HCT116 (cell line): ENCODE results near the gene ZC3H15. TPM values are rescaled to one million over a fixed set of nuclear protein-coding genes. Genes with fewer than 3 reads are reported as not detected.
"Not testable (repeated sequence)": the region's sequence is repeated elsewhere in the genome, so short reads cannot be mapped to it uniquely, and the experiment has no call there.

ENCODE experiments used
- ATAC-seq: fragments of 200-7000 bp; cut with Tn5 transposase; 2 replicates; pipeline ENCODE4 v1.9.1; 2020; ENCODE audit warnings: mild to moderate bottlenecking, moderate library complexity
- BruUV-seq: library from RNA; stranded (reverse); fragments of 400-500 nt; replicated peaks from 2 replicates; lab custom pipeline; 2021; lab: Mats Ljungman, UMichigan
- CTCF ChIA-PET: fragments of 300-600 bp; sonication (Branson Sonifier 250); formaldehyde crosslinking; loops from one replicate; lab custom pipeline; 2021; ENCODE audit warnings: antibody characterized with exemption; lab: Charles Lee
- POLR2A ChIA-PET: fragments of 300-600, 350-600 bp; sonication (Branson Sonifier 250); formaldehyde crosslinking; loops from one replicate; lab custom pipeline; 2021; ENCODE audit warnings: antibody characterized with exemption; lab: Charles Lee
- RAD21 ChIA-PET, 2 experiments: fragments of 300-600 bp; sonication (Branson Sonifier 250); formaldehyde crosslinking; loops; one replicate each; lab custom pipeline; 2023; ENCODE audit warnings: low total read pairs in 2 of 2; ENCODE audit not compliant: uncharacterized antibody in 2 of 2, unreplicated experiment in 2 of 2, low non-redundant PET in 1 of 2; lab: Charles Lee
- DNase-seq: peaks from one replicate; pipeline ENCODE4 v3.0.0-alpha.2; 2010; ENCODE audit warnings: low read depth, low spot score
- H2AFZ ChIP-seq: fragments of 200-600 bp; shearing (Covaris generic), sonication (generic); 2 replicates; pipeline ENCODE4 v1.6.1; 2017; ENCODE audit warnings: low read depth, mixed run types, mixed read lengths, antibody characterized with exemption, low read length; ENCODE audit not compliant: poor library complexity, severe bottlenecking
- H3K27ac ChIP-seq: 2 replicates; pipeline ENCODE4 v1.5.1; 2012; ENCODE audit warnings: low read depth, low read length
- H3K27me3 ChIP-seq: fragments of 200-600 bp; sonication (generic); 2 replicates; pipeline ENCODE4 v1.6.1; 2016; ENCODE audit warnings: mixed run types, low read length, mixed read lengths; ENCODE audit not compliant: insufficient read depth
- H3K36me3 ChIP-seq, 2 experiments: fragments of 200-500 bp in 1 of 2; fragments of 200-600 bp in 1 of 2; sonication (Bioruptor generic) in 1 of 2; sonication (generic) in 1 of 2; 2 replicates each; pipeline versions ENCODE4 v1.5.1 to v1.6.1; 2014 to 2016; ENCODE audit warnings: low read length in 2 of 2, inconsistent platforms in 1 of 2, mixed read lengths in 1 of 2, mixed run types in 1 of 2; ENCODE audit not compliant: insufficient read depth in 2 of 2, control insufficient read depth in 1 of 2
- H3K4me1 ChIP-seq, 2 experiments: fragments of 200-600 bp in 1 of 2; sonication (generic) in 1 of 2; 2 replicates each; pipeline versions ENCODE4 v1.5.1 to v1.6.1; 2012 to 2017; ENCODE audit warnings: low read length in 2 of 2, inconsistent platforms in 1 of 2, mild to moderate bottlenecking in 1 of 2, mixed read lengths in 1 of 2, mixed run types in 1 of 2, moderate library complexity in 1 of 2; ENCODE audit not compliant: insufficient read depth in 2 of 2, control insufficient read depth in 1 of 2
- H3K4me2 ChIP-seq: fragments of 200-600 bp; sonication (generic); 2 replicates; pipeline ENCODE4 v1.6.1; 2017; ENCODE audit warnings: mixed run types, low read length, mixed read lengths
- H3K4me3 ChIP-seq, 2 experiments: fragments of 200-600 bp in 1 of 2; sonication (generic) in 1 of 2; replicated peaks in 1 of 2; 2 replicates each; pipeline ENCODE4 v1.5.1; 2011 to 2016; ENCODE audit warnings: low read length in 2 of 2, control low read depth in 1 of 2, low read depth in 1 of 2, mild to moderate bottlenecking in 1 of 2, mixed read lengths in 1 of 2, mixed run types in 1 of 2
- H3K79me2 ChIP-seq: fragments of 200-600 bp; sonication (generic); 2 replicates; pipeline ENCODE4 v1.6.1; 2017; ENCODE audit warnings: mild to moderate bottlenecking, mixed run types, low read length, moderate library complexity, mixed read lengths; ENCODE audit not compliant: insufficient read depth
- H3K9ac ChIP-seq: fragments of 200-600 bp; sonication (generic); 2 replicates; pipeline ENCODE4 v1.6.1; 2016; ENCODE audit warnings: low read length, mixed read lengths
- H3K9me2 ChIP-seq: fragments of 200-600 bp; sonication (generic), shearing (Covaris generic); 2 replicates; pipeline ENCODE4 v1.6.1; 2017; ENCODE audit warnings: mixed run types, mild to moderate bottlenecking, moderate library complexity; ENCODE audit not compliant: insufficient read depth
- H3K9me3 ChIP-seq, 2 experiments: fragments of 200-500 bp in 1 of 2; fragments of 200-600 bp in 1 of 2; sonication (Bioruptor generic) in 1 of 2; sonication (generic) in 1 of 2; 2 replicates each; pipeline ENCODE4 v1.6.1; 2014 to 2017; ENCODE audit warnings: low read length in 2 of 2, mixed read lengths in 2 of 2, inconsistent platforms in 1 of 2, low read depth in 1 of 2, mild to moderate bottlenecking in 1 of 2, mixed run types in 1 of 2, moderate library complexity in 1 of 2; ENCODE audit not compliant: control insufficient read depth in 1 of 2, insufficient read depth in 1 of 2
- H4K20me1 ChIP-seq: fragments of 200-600 bp; sonication (generic), shearing (Covaris generic); 2 replicates; pipeline ENCODE4 v1.6.1; 2017; ENCODE audit warnings: mixed run types, mild to moderate bottlenecking, moderate library complexity; ENCODE audit not compliant: insufficient read depth
- CBX3 ChIP-seq: IDR thresholded peaks from 2 replicates; pipeline ENCODE4 v1.6.1; 2012; ENCODE audit warnings: low read depth
- CEBPB ChIP-seq: IDR thresholded peaks from 2 replicates; pipeline ENCODE4 v1.6.1; 2012; ENCODE audit warnings: low read depth
- EGR1 ChIP-seq: IDR thresholded peaks from 2 replicates; pipeline ENCODE4 v1.6.1; 2012; ENCODE audit warnings: low read depth
- EZH2 ChIP-seq: fragments of 200-600 bp; sonication (generic); IDR thresholded peaks from 2 replicates; pipeline ENCODE4 v1.6.1; 2017; ENCODE audit warnings: antibody characterized with exemption, mixed run types
- FOSL1 ChIP-seq: IDR thresholded peaks from 2 replicates; pipeline ENCODE4 v1.6.1; 2012; ENCODE audit warnings: low read depth
- MAX ChIP-seq: IDR thresholded peaks from 2 replicates; pipeline ENCODE4 v1.6.1; 2012
- REST ChIP-seq: IDR thresholded peaks from 2 replicates; pipeline ENCODE4 v1.6.1; 2012; ENCODE audit warnings: low read depth
- SP1 ChIP-seq: IDR thresholded peaks from 2 replicates; pipeline ENCODE4 v1.6.1; 2012; ENCODE audit warnings: low read depth
- SRF ChIP-seq: IDR thresholded peaks from 2 replicates; pipeline ENCODE4 v1.6.1; 2012; ENCODE audit warnings: low read depth
- ZNF274 ChIP-seq: fragments of 200-500 bp; sonication (Bioruptor generic); IDR thresholded peaks from 2 replicates; pipeline ENCODE4 v1.6.1; 2014; ENCODE audit warnings: mild to moderate bottlenecking, low read depth, low read length, inconsistent platforms
- intact Hi-C: fragments of 100-400 bp; cut with micrococcal nuclease; formaldehyde crosslinking; loops from 2 replicates; pipeline ENCODE4 v1.10.0; 2022
- total RNA-seq: library from RNA; stranded (reverse); gene quantifications from one replicate; pipeline ENCODE4 v1.2.1, GENCODE V29; 2021; ENCODE audit not compliant: unreplicated experiment

ZC3H15 gene
- total RNA-seq, 1 experiment from 2014 or later: 75.2 TPM

DNA sequence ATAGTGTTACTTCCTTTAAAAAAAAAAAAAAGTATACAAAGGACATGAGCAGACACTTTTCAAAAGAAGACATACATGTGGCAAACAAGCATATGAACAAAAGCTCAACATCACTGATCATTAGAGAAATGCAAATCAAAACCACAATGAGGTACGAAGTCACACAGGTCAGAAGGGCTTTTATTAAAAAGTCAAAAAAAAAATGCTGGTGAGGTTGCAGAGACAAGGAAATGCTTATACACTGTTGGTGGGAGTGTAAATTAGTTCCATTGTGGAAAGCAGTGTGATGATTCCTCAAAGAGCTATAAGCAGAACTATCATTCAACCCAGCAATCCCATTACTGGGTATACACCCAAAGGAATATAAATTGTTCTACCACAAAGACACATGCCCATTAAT, 11.8 kb upstream of the ZC3H15 start:
- H3K9me2 ChIP-seq, H3K4me3 ChIP-seq, CTCF ChIA-PET, DNase-seq, H4K20me1 ChIP-seq, H3K4me2 ChIP-seq, H3K79me2 ChIP-seq, H3K9ac ChIP-seq, H2AFZ ChIP-seq, BruUV-seq, RAD21 ChIA-PET, intact Hi-C loops, ATAC-seq, POLR2A ChIA-PET, H3K27me3 ChIP-seq, H3K36me3 ChIP-seq, H3K27ac ChIP-seq, H3K4me1 ChIP-seq, H3K9me3 ChIP-seq: not testable (repeated sequence)

DNA sequence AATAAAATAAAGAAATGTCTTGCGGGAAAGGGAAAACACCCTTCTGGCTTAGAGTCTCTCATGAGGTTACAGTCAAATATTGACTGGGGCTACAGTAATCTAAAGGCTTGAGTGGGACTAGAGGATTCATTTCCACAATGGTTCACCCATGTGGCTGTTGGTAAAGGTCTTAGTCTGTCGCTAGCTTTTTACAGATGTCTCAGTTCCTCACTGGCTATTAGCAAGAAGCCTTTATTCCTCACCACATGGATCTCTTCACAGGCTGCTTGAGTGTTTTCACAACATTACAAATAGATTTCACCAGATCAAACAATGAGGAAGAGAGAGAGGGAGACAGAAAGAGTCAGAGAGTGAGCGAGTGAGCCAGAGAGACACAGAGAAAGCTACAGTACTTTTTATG, 8.3 kb upstream of the ZC3H15 start:
- H3K4me3 ChIP-seq: no peak overlapping the region
- H3K4me1 ChIP-seq: no peaks in the 10 kb centered on the region
- ChIA-PET CTCF (no interaction called here), RAD21 (no interaction called here), POLR2A (no interaction called here)
- ATAC-seq (no peak), DNase-seq (no peak)
- H3K27ac ChIP-seq: no peak overlapping the region
- H2AFZ ChIP-seq: no peak overlapping the region
- no peak for TF ChIP-seq CEBPB
- intact Hi-C loops: no loop called here
- no peak overlapping the region for H3K4me2 ChIP-seq
- no peak overlapping the region for H3K9ac ChIP-seq
- no TSS peak for BruUV-seq
- no peaks in the 10 kb centered on the region for H4K20me1 ChIP-seq
- H3K9me2 ChIP-seq: peaks cover 4% of the 10 kb centered on the region; the same call in 1 of the 2 replicates
- no peaks in the 10 kb centered on the region for H3K79me2 ChIP-seq
- no peaks in the 10 kb centered on the region for H3K36me3 ChIP-seq
- H3K9me3 ChIP-seq: no peaks in the 10 kb centered on the region
- H3K27me3 ChIP-seq: no peaks in the 10 kb centered on the region

DNA sequence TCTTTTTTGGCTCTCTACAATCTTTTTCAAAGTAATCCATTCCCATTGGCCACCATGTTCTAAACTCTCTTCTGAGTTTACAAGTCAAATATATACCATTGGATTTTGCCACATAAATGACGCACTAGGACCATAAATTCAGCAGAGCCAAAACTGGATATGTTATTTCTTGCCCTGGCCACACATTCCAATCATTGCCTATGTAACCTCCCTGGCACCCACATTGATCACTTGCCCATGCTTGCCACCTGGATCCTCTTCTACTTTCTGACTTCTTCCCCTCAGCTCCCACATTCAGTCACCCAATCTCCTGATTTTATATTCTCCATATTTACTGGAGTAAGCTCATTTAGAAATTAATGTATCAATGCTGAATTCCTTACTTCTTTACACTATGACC, 5.1 kb upstream of the ZC3H15 start:
- peaks cover 9% of the 10 kb centered on the region; the same call in 1 of the 2 replicates for H3K79me2 ChIP-seq
- H2AFZ ChIP-seq: no peak overlapping the region
- no peak overlapping the region for H3K9ac ChIP-seq
- DNase-seq: no peak
- H3K9me2 ChIP-seq: peaks cover 4% of the 10 kb centered on the region; the same call in 1 of the 2 replicates
- H3K4me1 ChIP-seq: peaks cover 0 to 6% of the 10 kb centered on the region in 2 experiments; a peak in 1 of 4 replicates
- H3K27ac ChIP-seq: no peak overlapping the region
- CTCF ChIA-PET: interaction anchor here (1.3 kb wide), 1 partner anchor 20 kb away, joined by 3 read pairs; no protein-coding TSS in a partner anchor
- no peaks in the 10 kb centered on the region for H3K27me3 ChIP-seq
- H3K9me3 ChIP-seq: no peaks in the 10 kb centered on the region
- intact Hi-C loops: no loop called here
- H3K4me3 ChIP-seq: no peak overlapping the region
- no peak for ATAC-seq
- no peaks in the 10 kb centered on the region for H3K36me3 ChIP-seq
- POLR2A ChIA-PET: no interaction called here
- RAD21 ChIA-PET: no interaction called here
- no TSS peak for BruUV-seq
- no peak overlapping the region for H3K4me2 ChIP-seq
- no peaks in the 10 kb centered on the region for H4K20me1 ChIP-seq
- TF ChIP-seq CEBPB (no peak), SRF (no peak), MAX (no peak), ZNF274 (no peak), SP1 (no peak), FOSL1 (no peak), REST (no peak), EGR1 (no peak), EZH2 (no peak), CBX3 (no peak)
